Epithelial cell of esophagus (primary cell): ENCODE results near the gene PEAR1.

ENCODE experiments used
- DNase-seq: peaks from one replicate; pipeline ENCODE4 v3.0.0; 2010; ENCODE audit warnings: low read depth
- H3K4me3 ChIP-seq: 2 replicates; pipeline ENCODE4 v1.5.1; 2011; ENCODE audit warnings: mild to moderate bottlenecking, low read length, control low read depth
- TF ChIP-seq, protein P1 (sequence below): IDR thresholded peaks from 2 replicates; pipeline ENCODE4 v1.5.1; 2011; ENCODE audit warnings: low read depth, mild to moderate bottlenecking, low read length, control low read depth, inconsistent platforms; ENCODE audit not compliant: insufficient read depth; ENCODE audit errors: missing control alignments

PEAR1 gene

GRCh38 chr1:156944268-156944667 is 50.8 kb downstream of the PEAR1 start:
- no peak for DNase-seq
- TF ChIP-seq, protein P1, sequence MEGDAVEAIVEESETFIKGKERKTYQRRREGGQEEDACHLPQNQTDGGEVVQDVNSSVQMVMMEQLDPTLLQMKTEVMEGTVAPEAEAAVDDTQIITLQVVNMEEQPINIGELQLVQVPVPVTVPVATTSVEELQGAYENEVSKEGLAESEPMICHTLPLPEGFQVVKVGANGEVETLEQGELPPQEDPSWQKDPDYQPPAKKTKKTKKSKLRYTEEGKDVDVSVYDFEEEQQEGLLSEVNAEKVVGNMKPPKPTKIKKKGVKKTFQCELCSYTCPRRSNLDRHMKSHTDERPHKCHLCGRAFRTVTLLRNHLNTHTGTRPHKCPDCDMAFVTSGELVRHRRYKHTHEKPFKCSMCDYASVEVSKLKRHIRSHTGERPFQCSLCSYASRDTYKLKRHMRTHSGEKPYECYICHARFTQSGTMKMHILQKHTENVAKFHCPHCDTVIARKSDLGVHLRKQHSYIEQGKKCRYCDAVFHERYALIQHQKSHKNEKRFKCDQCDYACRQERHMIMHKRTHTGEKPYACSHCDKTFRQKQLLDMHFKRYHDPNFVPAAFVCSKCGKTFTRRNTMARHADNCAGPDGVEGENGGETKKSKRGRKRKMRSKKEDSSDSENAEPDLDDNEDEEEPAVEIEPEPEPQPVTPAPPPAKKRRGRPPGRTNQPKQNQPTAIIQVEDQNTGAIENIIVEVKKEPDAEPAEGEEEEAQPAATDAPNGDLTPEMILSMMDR = no peak
- H3K4me3 ChIP-seq = no peak overlapping the region

DNA sequence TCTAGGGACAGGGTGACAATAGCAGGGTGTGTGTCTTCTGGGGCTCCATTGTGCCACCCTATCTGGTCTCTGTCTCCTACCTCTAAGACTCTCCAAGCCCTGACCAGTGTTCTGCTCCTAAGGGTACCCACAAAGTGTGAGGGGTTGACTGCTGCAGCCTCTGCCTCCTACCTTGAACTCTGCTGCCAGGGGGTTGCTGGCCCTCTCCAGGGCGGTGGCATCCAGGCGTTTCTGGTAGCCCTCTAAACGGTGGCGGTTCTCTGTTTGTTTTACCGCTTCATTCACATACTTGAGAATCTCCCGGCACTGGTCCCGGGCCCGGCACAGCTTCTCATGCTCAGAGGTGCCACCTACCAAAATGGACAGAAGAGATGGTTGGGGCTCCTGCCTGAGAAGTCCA is 51.3 kb downstream of the PEAR1 start:
- H3K4me3 ChIP-seq = no peak overlapping the region
- TF ChIP-seq, protein P1 = no peak
- DNase-seq = no peak

GRCh38 chr1:156945881-156946661 is 52.6 kb downstream of the PEAR1 start:
- peak; percentile 65 for DNase-seq
- TF ChIP-seq, protein P1 = no peak
- H3K4me3 ChIP-seq = no peak overlapping the region

- H3K4me3 ChIP-seq = no peak overlapping the region
- DNase-seq = no peak
- TF ChIP-seq, protein P1 = no peak
Measured at GRCh38 chr1:156947127-156947526, 53.6 kb downstream of the PEAR1 start.

GRCh38 chr1:156947818-156948525 is 54.5 kb downstream of the PEAR1 start:
- TF ChIP-seq, protein P1 = no peak
- DNase-seq = no peak
- no peak overlapping the region for H3K4me3 ChIP-seq

- no peak for DNase-seq
- no peak overlapping the region for H3K4me3 ChIP-seq
- TF ChIP-seq, protein P1 = no peak
Measured at GRCh38 chr1:156948708-156949107, 55.2 kb downstream of the PEAR1 start.
